Measurements from ENCODE around the gene CIB2. TPM values are rescaled to one million over a fixed set of nuclear protein-coding genes. Genes with fewer than 3 reads are reported as not detected.

Gene CIB2
- total RNA-seq, 1 donor from 2014 or later: 21.2 TPM

- DNase-seq (ENCODE audit: missing footprints): no peak
- intact Hi-C loops (cut with DNase I): no loop called here
- peak; percentile 80 for ATAC-seq
Observed at GRCh38 chr15:78093242-78094020, 37.8 kb downstream of the CIB2 start.

GRCh38 chr15:78092261-78093041, 38.8 kb downstream of the CIB2 start, which contains the start of gene SH2D7:
SH2D7 (plus strand) TSS chr15:78092561; CDS start chr15:78092585, 24 bp downstream.
- DNase-seq (ENCODE audit: missing footprints) (peak; percentile 67), ATAC-seq (peak; percentile 71)
- intact Hi-C loops (cut with DNase I): no loop called here

- ATAC-seq (no peak), DNase-seq (ENCODE audit: missing footprints) (no peak)
- intact Hi-C loops (cut with DNase I): no loop called here
Observed at GRCh38 chr15:78090422-78091063, 40.7 kb downstream of the CIB2 start.

GRCh38 chr15:78088773-78089080, 42.5 kb downstream of the CIB2 start:
- no peak for ATAC-seq
- no peak for DNase-seq (ENCODE audit: missing footprints)
- intact Hi-C loops (cut with DNase I): no loop called here

- DNase-seq (ENCODE audit: missing footprints): no peak
- no peak for ATAC-seq
- intact Hi-C loops (cut with DNase I): no loop called here
Observed at GRCh38 chr15:78087951-78088772, 43.1 kb downstream of the CIB2 start.

GRCh38 chr15:78085928-78086327, 45.3 kb downstream of the CIB2 start:
- intact Hi-C loops (cut with DNase I): no loop called here
- no peak for ATAC-seq
- no peak for DNase-seq (ENCODE audit: missing footprints)

- ATAC-seq: peak; percentile 22
- DNase-seq (ENCODE audit: missing footprints): peak; percentile 73
- intact Hi-C loops (cut with DNase I): no loop called here
Observed at GRCh38 chr15:78084449-78084750, 46.8 kb downstream of the CIB2 start.

- DNase-seq (ENCODE audit: missing footprints) (no peak), ATAC-seq (no peak)
- intact Hi-C loops (cut with DNase I): no loop called here
Observed at GRCh38 chr15:78083687-78084448, 47.4 kb downstream of the CIB2 start.

GRCh38 chr15:78083186-78083585, 48.1 kb downstream of the CIB2 start:
- no peak for ATAC-seq
- DNase-seq (ENCODE audit: missing footprints): no peak
- intact Hi-C loops (cut with DNase I): no loop called here

- DNase-seq (ENCODE audit: missing footprints): no peak
- intact Hi-C loops (cut with DNase I): no loop called here
- no peak for ATAC-seq
Observed at GRCh38 chr15:78082743-78083110, 48.5 kb downstream of the CIB2 start.

- intact Hi-C loops (cut with DNase I): no loop called here
- peak; percentile 36 for ATAC-seq
- DNase-seq (ENCODE audit: missing footprints): no peak
Observed at GRCh38 chr15:78082106-78082742, 49.0 kb downstream of the CIB2 start.

- intact Hi-C loops (cut with DNase I): no loop called here
- DNase-seq (ENCODE audit: missing footprints) (no peak), ATAC-seq (no peak)
Observed at GRCh38 chr15:78080088-78080460, 51.2 kb downstream of the CIB2 start.

GRCh38 chr15:78079298-78080087, 51.8 kb downstream of the CIB2 start:
- intact Hi-C loops (cut with DNase I): loop anchor here (5.0 kb wide), 2 partner anchors 42 to 72 kb away; no protein-coding TSS in a partner anchor
- DNase-seq (ENCODE audit: missing footprints) (no peak), ATAC-seq (no peak)

GRCh38 chr15:78077871-78078210, 53.4 kb downstream of the CIB2 start:
- ATAC-seq (no peak), DNase-seq (ENCODE audit: missing footprints) (no peak)
- intact Hi-C loops (cut with DNase I): loop anchor here (5.0 kb wide), 2 partner anchors 41 to 71 kb away; no protein-coding TSS in a partner anchor

- peak; percentile 68 for ATAC-seq
- intact Hi-C loops (cut with DNase I): loop anchor here (5.0 kb wide), 2 partner anchors 40 to 70 kb away; no protein-coding TSS in a partner anchor
- DNase-seq (ENCODE audit: missing footprints): peak; percentile 91
Observed at GRCh38 chr15:78077053-78077870, 54.0 kb downstream of the CIB2 start, which contains the start of gene TBC1D2B. TBC1D2B (minus strand) TSS chr15:78077711; CDS start chr15:78077652, 59 bp downstream.

Data from Right ventricle myocardium inferior (tissue), 1 donor.